ENCODE measurements around the gene PPAT.

The PPAT gene

DNA sequence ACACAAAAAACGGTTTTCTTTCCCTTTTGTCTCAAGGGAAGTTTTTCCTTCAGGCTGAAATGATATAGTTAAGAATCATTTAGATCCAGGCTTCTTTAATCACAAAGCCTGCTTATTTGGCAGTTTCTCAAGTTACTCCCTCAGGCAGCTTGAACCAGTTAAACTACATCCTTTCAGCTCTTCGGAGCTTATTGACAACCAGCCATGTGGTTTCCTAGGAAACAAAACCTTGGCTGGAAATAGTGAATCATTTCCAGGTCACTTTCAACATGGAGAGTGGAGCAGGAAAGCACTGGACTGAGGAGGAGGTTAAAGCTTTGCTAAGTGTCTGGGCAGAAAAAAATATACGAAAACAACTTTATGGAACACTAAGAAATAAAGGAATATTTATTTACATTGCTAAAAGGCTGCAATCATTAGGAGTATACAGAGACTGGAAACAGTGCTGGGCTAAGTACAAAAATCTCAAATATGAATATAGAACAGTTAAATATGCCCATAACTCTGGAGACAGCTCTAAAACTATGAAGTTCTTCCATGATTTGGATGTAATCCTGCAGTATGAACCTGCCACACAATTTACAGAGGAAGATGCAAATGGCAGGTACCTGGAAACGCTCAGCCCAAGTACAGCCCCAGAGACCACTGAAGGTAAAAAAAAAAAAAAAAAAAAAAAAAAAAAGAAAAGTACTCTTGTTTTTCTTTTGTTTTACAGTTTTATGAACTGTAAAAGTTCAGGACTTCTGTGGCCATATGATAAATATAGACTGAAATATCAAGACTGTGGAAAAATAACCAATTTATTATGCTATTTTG lies 25.0 kb downstream of the PPAT start:
- peak overlapping the region; percentile 20; the same call in 1 of the 2 replicates for H3K4me3 ChIP-seq (ENCODE audit: low read depth, low read length)
- H3K9me3 ChIP-seq (ENCODE audit: control insufficient read depth, insufficient read depth, low read depth, low read length) = no peaks in the 10 kb centered on the region
- H3K36me3 ChIP-seq (ENCODE audit: control insufficient read depth, insufficient read depth, low read length) = peaks cover 22% of the 10 kb centered on the region
- H3K27me3 ChIP-seq (ENCODE audit: control insufficient read depth, insufficient read depth, low read length) = no peaks in the 10 kb centered on the region
- H3K9ac ChIP-seq (ENCODE audit: low read length) = peak overlapping the region; percentile 19
- H3K27ac ChIP-seq (ENCODE audit: low read depth, low read length) = peak overlapping the region; percentile 42; the same call in 1 of the 2 replicates
- peaks cover 38% of the 10 kb centered on the region for H3K4me1 ChIP-seq (ENCODE audit: control insufficient read depth, insufficient read depth, low read length)

GRCh38 chr4:56409511-56410090 lies 25.8 kb downstream of the PPAT start:
- Histone ChIP-seq H3K4me1 (ENCODE audit: control insufficient read depth, insufficient read depth, low read length) (peaks cover 37% of the 10 kb centered on the region), H3K27ac (ENCODE audit: low read depth, low read length) (peak overlapping the region; percentile 42; the same call in 1 of the 2 replicates), H3K9ac (ENCODE audit: low read length) (no peak overlapping the region), H3K4me3 (ENCODE audit: low read depth, low read length) (no peak overlapping the region), H3K27me3 (ENCODE audit: control insufficient read depth, insufficient read depth, low read length) (no peaks in the 10 kb centered on the region), H3K9me3 (ENCODE audit: control insufficient read depth, insufficient read depth, low read depth, low read length) (no peaks in the 10 kb centered on the region), H3K36me3 (ENCODE audit: control insufficient read depth, insufficient read depth, low read length) (peaks cover 31% of the 10 kb centered on the region)

GRCh38 chr4:56408978-56409377 lies 26.4 kb downstream of the PPAT start:
- Histone ChIP-seq H3K27ac (ENCODE audit: low read depth, low read length) (0 out of 2 replicates have a peak overlapping the region, but pooled peaks have one; percentile 30), H3K4me1 (ENCODE audit: control insufficient read depth, insufficient read depth, low read length) (peaks cover 32% of the 10 kb centered on the region), H3K9ac (ENCODE audit: low read length) (no peak overlapping the region), H3K36me3 (ENCODE audit: control insufficient read depth, insufficient read depth, low read length) (peaks cover 37% of the 10 kb centered on the region), H3K27me3 (ENCODE audit: control insufficient read depth, insufficient read depth, low read length) (no peaks in the 10 kb centered on the region), H3K9me3 (ENCODE audit: control insufficient read depth, insufficient read depth, low read depth, low read length) (no peaks in the 10 kb centered on the region), H3K4me3 (ENCODE audit: low read depth, low read length) (no peak overlapping the region)

DNA sequence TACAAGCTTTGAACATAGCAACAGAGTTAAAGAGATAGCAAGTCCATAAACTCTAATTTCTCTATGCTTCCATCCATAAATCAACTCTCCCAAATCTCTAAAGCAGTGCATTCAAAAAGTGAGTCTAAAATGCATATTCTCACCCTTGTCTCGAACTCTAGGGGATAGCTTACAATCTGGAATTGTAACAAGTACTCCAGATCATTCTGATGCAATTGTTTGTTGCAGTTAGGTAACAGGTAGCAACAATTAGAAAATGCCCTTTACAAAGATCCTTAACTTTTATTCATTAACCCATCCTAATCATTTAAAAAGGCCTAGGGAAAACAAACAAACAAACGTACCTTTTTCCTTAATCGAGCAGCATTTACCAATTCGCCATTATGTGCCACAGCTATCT lies 29.3 kb downstream of the PPAT start:
- Histone ChIP-seq H3K27ac (ENCODE audit: low read depth, low read length) (no peak overlapping the region), H3K36me3 (ENCODE audit: control insufficient read depth, insufficient read depth, low read length) (peaks cover 59% of the 10 kb centered on the region), H3K9me3 (ENCODE audit: control insufficient read depth, insufficient read depth, low read depth, low read length) (no peaks in the 10 kb centered on the region), H3K27me3 (ENCODE audit: control insufficient read depth, insufficient read depth, low read length) (no peaks in the 10 kb centered on the region), H3K4me1 (ENCODE audit: control insufficient read depth, insufficient read depth, low read length) (peaks cover 23% of the 10 kb centered on the region), H3K4me3 (ENCODE audit: low read depth, low read length) (no peak overlapping the region), H3K9ac (ENCODE audit: low read length) (no peak overlapping the region)

DNA sequence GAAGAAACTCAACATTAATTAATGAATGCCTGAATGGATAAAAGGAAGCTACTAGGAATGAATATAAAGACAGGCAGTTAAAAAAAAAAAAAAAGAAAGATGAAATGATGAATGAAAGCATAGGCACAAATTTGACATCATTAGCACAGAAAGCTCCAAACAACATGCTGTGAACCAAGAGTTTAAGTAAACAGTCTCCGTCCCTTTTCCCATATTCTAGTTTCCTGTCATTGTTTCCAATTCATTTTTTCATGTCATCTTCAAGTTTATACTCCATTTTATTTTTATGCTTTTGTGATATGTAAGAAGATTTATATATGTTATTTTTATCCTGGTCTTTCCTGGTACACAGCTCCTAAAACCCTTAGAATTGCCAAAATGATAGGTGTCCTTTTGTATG lies 30.4 kb downstream of the PPAT start:
- H3K36me3 ChIP-seq (ENCODE audit: control insufficient read depth, insufficient read depth, low read length) = peaks cover 70% of the 10 kb centered on the region
- H3K27me3 ChIP-seq (ENCODE audit: control insufficient read depth, insufficient read depth, low read length) = no peaks in the 10 kb centered on the region
- H3K9ac ChIP-seq (ENCODE audit: low read length) = no peak overlapping the region
- H3K27ac ChIP-seq (ENCODE audit: low read depth, low read length) = no peak overlapping the region
- H3K4me3 ChIP-seq (ENCODE audit: low read depth, low read length) = no peak overlapping the region
- peaks cover 22% of the 10 kb centered on the region for H3K4me1 ChIP-seq (ENCODE audit: control insufficient read depth, insufficient read depth, low read length)
- no peaks in the 10 kb centered on the region for H3K9me3 ChIP-seq (ENCODE audit: control insufficient read depth, insufficient read depth, low read depth, low read length)

- no peak overlapping the region for H3K9ac ChIP-seq (ENCODE audit: low read length)
- H3K4me1 ChIP-seq (ENCODE audit: control insufficient read depth, insufficient read depth, low read length) = peaks cover 9% of the 10 kb centered on the region; the same call in 1 of the 2 replicates
- H3K9me3 ChIP-seq (ENCODE audit: control insufficient read depth, insufficient read depth, low read depth, low read length) = no peaks in the 10 kb centered on the region
- no peaks in the 10 kb centered on the region for H3K27me3 ChIP-seq (ENCODE audit: control insufficient read depth, insufficient read depth, low read length)
- peaks cover 90% of the 10 kb centered on the region for H3K36me3 ChIP-seq (ENCODE audit: control insufficient read depth, insufficient read depth, low read length)
- H3K27ac ChIP-seq (ENCODE audit: low read depth, low read length) = peak overlapping the region; percentile 31; the same call in 1 of the 2 replicates
- H3K4me3 ChIP-seq (ENCODE audit: low read depth, low read length) = no peak overlapping the region
These were observed 34.9 kb downstream of the PPAT start for GRCh38 chr4:56400560-56400959.

DNA sequence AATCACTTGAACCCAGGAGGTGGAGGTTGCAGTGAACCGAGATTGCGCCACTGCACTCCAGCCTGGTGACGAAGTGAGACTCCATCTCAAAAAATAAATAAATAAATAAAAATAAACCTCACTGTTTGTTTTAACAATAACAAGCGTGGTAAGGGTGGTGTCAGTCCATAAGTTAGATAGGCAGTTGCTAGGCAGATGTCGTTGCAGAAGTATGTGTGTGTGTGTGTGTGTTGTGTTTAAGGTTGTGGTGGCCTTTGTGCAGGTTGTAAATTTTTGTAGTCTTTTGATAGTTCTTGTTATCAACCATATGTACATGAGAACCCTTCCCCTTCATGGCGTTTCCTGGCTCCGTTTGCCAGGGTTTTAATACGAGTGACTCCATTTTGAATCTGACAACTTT lies 44.1 kb downstream of the PPAT start:
- H3K27ac ChIP-seq (ENCODE audit: low read depth, low read length) = no peak overlapping the region
- H3K4me1 ChIP-seq (ENCODE audit: control insufficient read depth, insufficient read depth, low read length) = peaks cover 3% of the 10 kb centered on the region; the same call in 1 of the 2 replicates
- no peak overlapping the region for H3K9ac ChIP-seq (ENCODE audit: low read length)
- peaks cover 30% of the 10 kb centered on the region for H3K36me3 ChIP-seq (ENCODE audit: control insufficient read depth, insufficient read depth, low read length)
- H3K4me3 ChIP-seq (ENCODE audit: low read depth, low read length) = no peak overlapping the region
- H3K27me3 ChIP-seq (ENCODE audit: control insufficient read depth, insufficient read depth, low read length) = no peaks in the 10 kb centered on the region
- no peaks in the 10 kb centered on the region for H3K9me3 ChIP-seq (ENCODE audit: control insufficient read depth, insufficient read depth, low read depth, low read length)

- Histone ChIP-seq H3K36me3 (ENCODE audit: control insufficient read depth, insufficient read depth, low read length) (peaks cover 15% of the 10 kb centered on the region), H3K27ac (ENCODE audit: low read depth, low read length) (no peak overlapping the region), H3K9ac (ENCODE audit: low read length) (no peak overlapping the region), H3K4me1 (ENCODE audit: control insufficient read depth, insufficient read depth, low read length) (peaks cover 3% of the 10 kb centered on the region; the same call in 1 of the 2 replicates), H3K4me3 (ENCODE audit: low read depth, low read length) (no peak overlapping the region), H3K9me3 (ENCODE audit: control insufficient read depth, insufficient read depth, low read depth, low read length) (no peaks in the 10 kb centered on the region), H3K27me3 (ENCODE audit: control insufficient read depth, insufficient read depth, low read length) (no peaks in the 10 kb centered on the region)
These were observed 45.9 kb downstream of the PPAT start for GRCh38 chr4:56389558-56389957.

GRCh38 chr4:56388306-56388705 lies 47.1 kb downstream of the PPAT start:
- Histone ChIP-seq H3K4me3 (ENCODE audit: low read depth, low read length) (peak overlapping the region; percentile 79), H3K27ac (ENCODE audit: low read depth, low read length) (no peak overlapping the region), H3K9me3 (ENCODE audit: control insufficient read depth, insufficient read depth, low read depth, low read length) (no peaks in the 10 kb centered on the region), H3K36me3 (ENCODE audit: control insufficient read depth, insufficient read depth, low read length) (0 out of 2 replicates have a peak, but pooled peaks cover 6% of the 10 kb centered on the region), H3K9ac (ENCODE audit: low read length) (peak overlapping the region; percentile 87), H3K27me3 (ENCODE audit: control insufficient read depth, insufficient read depth, low read length) (no peaks in the 10 kb centered on the region), H3K4me1 (ENCODE audit: control insufficient read depth, insufficient read depth, low read length) (peaks cover 3% of the 10 kb centered on the region; the same call in 1 of the 2 replicates)

DNA sequence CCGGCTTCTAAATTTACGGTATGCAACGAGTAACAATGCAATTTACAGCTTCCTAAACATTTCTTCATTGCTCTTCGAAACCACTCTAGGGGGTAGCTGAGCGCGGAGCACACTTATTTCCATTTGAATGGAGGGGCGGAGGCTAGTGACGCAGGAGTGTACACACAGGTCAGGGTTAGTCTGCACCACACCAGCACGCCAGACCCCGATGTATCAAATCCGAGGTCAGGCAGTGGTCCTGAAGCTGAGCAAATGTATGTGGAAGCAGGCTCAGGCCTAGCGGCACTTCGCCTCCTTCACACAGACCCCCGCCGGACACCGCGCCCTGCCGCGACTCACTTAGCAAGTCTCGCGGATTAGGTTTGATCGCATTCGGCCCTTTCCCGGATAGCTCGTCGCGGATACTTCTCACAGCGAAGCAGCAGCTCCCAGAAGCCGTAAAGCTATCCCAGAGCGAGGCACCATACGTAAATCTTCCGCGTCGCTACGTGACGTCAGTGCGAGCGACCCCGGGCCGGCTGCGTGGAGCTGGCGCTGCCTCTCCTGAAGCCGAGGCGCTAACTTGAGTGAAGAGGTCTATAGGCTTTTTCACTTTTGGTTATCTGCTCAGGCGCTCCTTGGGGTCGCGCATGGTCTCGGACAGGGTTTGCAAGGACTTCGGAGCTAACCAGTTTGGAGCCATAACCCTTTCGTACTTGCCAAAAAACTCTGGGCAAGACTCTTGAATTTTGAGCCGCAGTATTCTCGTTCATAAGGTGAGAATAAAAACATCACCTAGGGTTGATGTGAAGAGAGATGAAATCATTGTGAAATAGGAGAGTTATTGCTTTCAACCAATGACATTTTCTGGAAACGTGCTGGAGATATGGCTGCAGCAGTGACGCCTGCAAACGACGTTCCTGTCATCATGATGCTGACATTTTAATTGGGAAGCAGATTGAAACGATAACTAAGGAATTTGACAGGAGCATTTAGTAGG lies 48.1 kb downstream of the PPAT start, which contains the start of gene AASDH:
AASDH (minus strand) TSS at position 469 of the 979 bp plus-strand sequence. CDS start 3,192 bp downstream, outside the sequence.
- no peaks in the 10 kb centered on the region for H3K27me3 ChIP-seq (ENCODE audit: control insufficient read depth, insufficient read depth, low read length)

More for the DNA sequence above, 48.1 kb downstream of the PPAT start, which contains the start of gene AASDH:
- Histone ChIP-seq H3K9me3 (ENCODE audit: control insufficient read depth, insufficient read depth, low read depth, low read length) (no peaks in the 10 kb centered on the region), H3K36me3 (ENCODE audit: control insufficient read depth, insufficient read depth, low read length) (peaks cover 3% of the 10 kb centered on the region; the same call in 1 of the 2 replicates), H3K9ac (ENCODE audit: low read length) (peak within 1 kb of the TSS; percentile 87), H3K4me3 (ENCODE audit: low read depth, low read length) (peak within 1 kb of the TSS; percentile 79), H3K27ac (ENCODE audit: low read depth, low read length) (peak within 1 kb of the TSS; percentile 94), H3K4me1 (ENCODE audit: control insufficient read depth, insufficient read depth, low read length) (peaks cover 3% of the 10 kb centered on the region; the same call in 1 of the 2 replicates)

All from HUES6 (cell line).